ENCODE measurements around the gene CTNNA1.

The CTNNA1 gene

DNA sequence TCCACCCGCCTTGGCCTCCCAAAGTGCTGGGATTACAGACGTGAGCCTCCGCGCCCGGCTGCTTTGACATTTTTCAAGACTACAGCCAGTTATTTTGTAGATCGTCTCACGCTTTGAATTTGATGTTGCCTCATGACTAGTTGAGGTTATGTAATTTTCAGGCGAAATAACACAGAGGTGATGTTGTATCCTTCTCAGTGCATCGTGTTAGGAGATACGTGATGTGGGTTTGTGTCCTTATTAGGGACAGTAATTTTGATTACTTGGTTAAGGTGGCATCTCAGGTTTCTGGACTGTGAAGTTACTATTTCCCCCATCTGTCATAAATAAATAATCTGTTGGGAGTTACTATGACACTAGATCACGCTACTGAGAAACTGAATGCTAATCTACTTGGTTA, 25.0 kb downstream of the CTNNA1 start:
- H3K9me2 ChIP-seq (replicated peaks; ENCODE audit: insufficient read depth, low read length) = no peaks in the 10 kb centered on the region
- H2AFZ ChIP-seq (ENCODE audit: low read depth, low read length, severe bottlenecking) = no peak overlapping the region
- H3K4me2 ChIP-seq (ENCODE audit: low read depth, low read length, poor library complexity, severe bottlenecking) = no peak overlapping the region
- no peaks in the 10 kb centered on the region for H3F3A ChIP-seq (ENCODE audit: insufficient read depth)
- no peak overlapping the region for H3K27ac ChIP-seq (ENCODE audit: low read depth, low read length)
- no peak for TF ChIP-seq EZH2phosphoT487 (conservative IDR thresholded peaks at IDR 0.05; ENCODE audit: low read length)
- TF ChIP-seq, protein P1, sequence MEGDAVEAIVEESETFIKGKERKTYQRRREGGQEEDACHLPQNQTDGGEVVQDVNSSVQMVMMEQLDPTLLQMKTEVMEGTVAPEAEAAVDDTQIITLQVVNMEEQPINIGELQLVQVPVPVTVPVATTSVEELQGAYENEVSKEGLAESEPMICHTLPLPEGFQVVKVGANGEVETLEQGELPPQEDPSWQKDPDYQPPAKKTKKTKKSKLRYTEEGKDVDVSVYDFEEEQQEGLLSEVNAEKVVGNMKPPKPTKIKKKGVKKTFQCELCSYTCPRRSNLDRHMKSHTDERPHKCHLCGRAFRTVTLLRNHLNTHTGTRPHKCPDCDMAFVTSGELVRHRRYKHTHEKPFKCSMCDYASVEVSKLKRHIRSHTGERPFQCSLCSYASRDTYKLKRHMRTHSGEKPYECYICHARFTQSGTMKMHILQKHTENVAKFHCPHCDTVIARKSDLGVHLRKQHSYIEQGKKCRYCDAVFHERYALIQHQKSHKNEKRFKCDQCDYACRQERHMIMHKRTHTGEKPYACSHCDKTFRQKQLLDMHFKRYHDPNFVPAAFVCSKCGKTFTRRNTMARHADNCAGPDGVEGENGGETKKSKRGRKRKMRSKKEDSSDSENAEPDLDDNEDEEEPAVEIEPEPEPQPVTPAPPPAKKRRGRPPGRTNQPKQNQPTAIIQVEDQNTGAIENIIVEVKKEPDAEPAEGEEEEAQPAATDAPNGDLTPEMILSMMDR (IDR thresholded peaks at IDR 0.05; ENCODE audit: insufficient read depth, low read length, poor library complexity, severe bottlenecking) = no peak
- H3K79me2 ChIP-seq (ENCODE audit: insufficient read depth, low read length) = no peaks in the 10 kb centered on the region
- no peaks in the 10 kb centered on the region for H3K36me3 ChIP-seq (ENCODE audit: low read length)
- no peaks in the 10 kb centered on the region for H3K9me3 ChIP-seq (ENCODE audit: insufficient read depth, low read length)
- H4K20me1 ChIP-seq (ENCODE audit: low read depth, low read length) = no peaks in the 10 kb centered on the region
- H3K27me3 ChIP-seq (ENCODE audit: low read length) = no peaks in the 10 kb centered on the region
- no peak overlapping the region for H3K9ac ChIP-seq (ENCODE audit: low read length)
- H3K4me3 ChIP-seq (ENCODE audit: insufficient read depth, low read length, poor library complexity, severe bottlenecking) = no peak overlapping the region

DNA sequence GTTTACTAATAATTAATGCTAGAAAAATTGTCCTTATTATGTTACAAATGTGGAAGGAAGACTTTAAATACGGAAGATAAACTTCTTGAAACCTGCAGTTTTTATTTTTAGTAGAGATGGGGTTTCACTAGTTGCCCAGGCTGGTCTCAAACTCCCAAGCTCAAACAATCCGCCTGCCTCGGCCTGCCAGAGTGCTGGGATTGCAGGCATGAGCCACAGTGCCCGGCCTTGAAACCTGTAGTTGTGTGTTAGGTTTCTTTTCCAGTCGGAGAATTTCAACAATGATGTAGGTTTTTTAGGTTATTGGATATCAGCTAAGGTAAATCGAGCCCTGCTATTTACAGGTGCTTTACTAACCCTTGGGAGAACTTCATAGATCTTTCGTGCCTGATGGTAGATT, 30.8 kb downstream of the CTNNA1 start:
- Histone ChIP-seq H3F3A (ENCODE audit: insufficient read depth) (no peaks in the 10 kb centered on the region), H3K9ac (ENCODE audit: low read length) (no peak overlapping the region), H3K27me3 (ENCODE audit: low read length) (no peaks in the 10 kb centered on the region), H4K20me1 (ENCODE audit: low read depth, low read length) (no peaks in the 10 kb centered on the region), H3K36me3 (ENCODE audit: low read length) (no peaks in the 10 kb centered on the region), H3K27ac (ENCODE audit: low read depth, low read length) (no peak overlapping the region), H3K9me2 (replicated peaks; ENCODE audit: insufficient read depth, low read length) (no peaks in the 10 kb centered on the region), H3K79me2 (ENCODE audit: insufficient read depth, low read length) (no peaks in the 10 kb centered on the region), H3K4me3 (ENCODE audit: insufficient read depth, low read length, poor library complexity, severe bottlenecking) (no peak overlapping the region), H3K4me2 (ENCODE audit: low read depth, low read length, poor library complexity, severe bottlenecking) (no peak overlapping the region), H3K9me3 (ENCODE audit: insufficient read depth, low read length) (no peaks in the 10 kb centered on the region), H2AFZ (ENCODE audit: low read depth, low read length, severe bottlenecking) (no peak overlapping the region)
- TF ChIP-seq, protein P1 (IDR thresholded peaks at IDR 0.05; ENCODE audit: insufficient read depth, low read length, poor library complexity, severe bottlenecking) = no peak

DNA sequence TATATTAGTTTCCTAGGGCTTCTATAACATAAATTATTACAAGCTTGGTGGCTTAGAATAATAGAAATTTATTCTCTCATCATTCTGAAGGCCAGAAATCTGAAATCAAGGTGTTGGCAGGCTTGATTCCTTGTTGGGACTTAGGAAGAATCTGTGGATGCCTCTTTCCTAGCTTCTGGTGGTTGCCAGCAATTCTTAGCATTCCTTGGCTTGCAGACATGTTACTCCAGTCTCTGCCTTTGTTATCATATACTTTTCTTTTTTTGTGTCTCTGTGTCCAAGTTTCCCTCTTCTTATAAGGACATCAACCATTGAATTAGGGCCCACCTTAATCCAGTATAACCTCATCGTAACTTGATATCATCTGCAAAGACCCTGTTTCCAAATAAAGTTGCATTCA, 31.4 kb downstream of the CTNNA1 start:
- no peak overlapping the region for H3K4me2 ChIP-seq (ENCODE audit: low read depth, low read length, poor library complexity, severe bottlenecking)
- H3K27me3 ChIP-seq (ENCODE audit: low read length) = no peaks in the 10 kb centered on the region
- H3K27ac ChIP-seq (ENCODE audit: low read depth, low read length) = no peak overlapping the region
- H2AFZ ChIP-seq (ENCODE audit: low read depth, low read length, severe bottlenecking) = no peak overlapping the region
- H4K20me1 ChIP-seq (ENCODE audit: low read depth, low read length) = no peaks in the 10 kb centered on the region
- H3F3A ChIP-seq (ENCODE audit: insufficient read depth) = no peaks in the 10 kb centered on the region
- no peak overlapping the region for H3K9ac ChIP-seq (ENCODE audit: low read length)
- H3K9me3 ChIP-seq (ENCODE audit: insufficient read depth, low read length) = no peaks in the 10 kb centered on the region
- TF ChIP-seq EZH2phosphoT487 (conservative IDR thresholded peaks at IDR 0.05; ENCODE audit: low read length) = no peak
- TF ChIP-seq, protein P1 (IDR thresholded peaks at IDR 0.05; ENCODE audit: insufficient read depth, low read length, poor library complexity, severe bottlenecking) = no peak
- no peak overlapping the region for H3K4me3 ChIP-seq (ENCODE audit: insufficient read depth, low read length, poor library complexity, severe bottlenecking)
- H3K79me2 ChIP-seq (ENCODE audit: insufficient read depth, low read length) = no peaks in the 10 kb centered on the region
- H3K36me3 ChIP-seq (ENCODE audit: low read length) = no peaks in the 10 kb centered on the region
- H3K9me2 ChIP-seq (replicated peaks; ENCODE audit: insufficient read depth, low read length) = no peaks in the 10 kb centered on the region

Measured in SU-DHL-6 (cell line).